HUES6 (cell line): Measurements from ENCODE around the gene CCNY.

ENCODE experiments used
- H3K27ac ChIP-seq: 2 replicates; pipeline ENCODE4 v1.7.0; 2013; ENCODE audit warnings: low read depth, mild to moderate bottlenecking, low read length, inconsistent platforms
- H3K27me3 ChIP-seq: 2 replicates; pipeline ENCODE4 v1.6.1; 2013; ENCODE audit warnings: low read length; ENCODE audit not compliant: control insufficient read depth, insufficient read depth
- H3K36me3 ChIP-seq: 2 replicates; pipeline ENCODE4 v1.6.1; 2013; ENCODE audit warnings: low read length; ENCODE audit not compliant: control insufficient read depth, insufficient read depth
- H3K4me1 ChIP-seq: 2 replicates; pipeline ENCODE4 v1.6.1; 2013; ENCODE audit warnings: low read length; ENCODE audit not compliant: control insufficient read depth, insufficient read depth
- H3K4me3 ChIP-seq: 2 replicates; pipeline ENCODE4 v1.5.1; 2013; ENCODE audit warnings: low read depth, low read length
- H3K9ac ChIP-seq: one replicate; pipeline ENCODE4 v1.6.1; 2013; ENCODE audit warnings: mild to moderate bottlenecking, low read length
- H3K9me3 ChIP-seq: 2 replicates; pipeline ENCODE4 v1.6.1; 2013; ENCODE audit warnings: low read depth, low read length; ENCODE audit not compliant: control insufficient read depth, insufficient read depth

Gene CCNY

GRCh38 chr10:35316218-35316967 lies 19.9 kb upstream of the CCNY start:
- Histone ChIP-seq H3K4me3 (no peak overlapping the region), H3K4me1 (no peaks in the 10 kb centered on the region), H3K27ac (no peak overlapping the region)

GRCh38 chr10:35318551-35318950 lies 17.8 kb upstream of the CCNY start:
- Histone ChIP-seq H3K4me1 (no peaks in the 10 kb centered on the region), H3K36me3 (peaks cover 6% of the 10 kb centered on the region), H3K27ac (no peak overlapping the region), H3K4me3 (no peak overlapping the region), H3K9ac (no peak overlapping the region), H3K9me3 (no peaks in the 10 kb centered on the region; the same call in 1 of the 2 replicates), H3K27me3 (no peaks in the 10 kb centered on the region)

More at GRCh38 chr10:35316218-35316967, 19.9 kb upstream of the CCNY start:
- Histone ChIP-seq H3K9me3 (no peaks in the 10 kb centered on the region; the same call in 1 of the 2 replicates), H3K9ac (no peak overlapping the region), H3K27me3 (no peaks in the 10 kb centered on the region), H3K36me3 (peaks cover 6% of the 10 kb centered on the region)

GRCh38 chr10:35320341-35320740 lies 16.0 kb upstream of the CCNY start:
- H3K4me1 ChIP-seq = no peaks in the 10 kb centered on the region
- no peaks in the 10 kb centered on the region for H3K9me3 ChIP-seq
- no peak overlapping the region for H3K4me3 ChIP-seq
- H3K36me3 ChIP-seq = peaks cover 3% of the 10 kb centered on the region; the same call in 1 of the 2 replicates
- H3K27ac ChIP-seq = no peak overlapping the region
- no peak overlapping the region for H3K9ac ChIP-seq
- no peaks in the 10 kb centered on the region for H3K27me3 ChIP-seq

GRCh38 chr10:35322636-35323035 lies 13.7 kb upstream of the CCNY start:
- H3K27ac ChIP-seq = no peak overlapping the region
- no peaks in the 10 kb centered on the region for H3K27me3 ChIP-seq
- no peak overlapping the region for H3K4me3 ChIP-seq
- no peak overlapping the region for H3K9ac ChIP-seq
- H3K9me3 ChIP-seq = no peaks in the 10 kb centered on the region
- no peaks in the 10 kb centered on the region for H3K36me3 ChIP-seq
- H3K4me1 ChIP-seq = no peaks in the 10 kb centered on the region; the same call in 1 of the 2 replicates

GRCh38 chr10:35324196-35324595 lies 12.1 kb upstream of the CCNY start:
- H3K9me3 ChIP-seq = no peaks in the 10 kb centered on the region
- H3K27me3 ChIP-seq = no peaks in the 10 kb centered on the region
- no peaks in the 10 kb centered on the region; the same call in 1 of the 2 replicates for H3K4me1 ChIP-seq
- H3K36me3 ChIP-seq = no peaks in the 10 kb centered on the region
- no peak overlapping the region for H3K27ac ChIP-seq
- no peak overlapping the region for H3K9ac ChIP-seq
- H3K4me3 ChIP-seq = no peak overlapping the region

GRCh38 chr10:35326466-35327235 lies 9.7 kb upstream of the CCNY start:
- no peaks in the 10 kb centered on the region for H3K9me3 ChIP-seq
- no peaks in the 10 kb centered on the region for H3K27me3 ChIP-seq
- no peak overlapping the region for H3K4me3 ChIP-seq
- peaks cover 9% of the 10 kb centered on the region for H3K4me1 ChIP-seq
- H3K27ac ChIP-seq = no peak overlapping the region
- H3K36me3 ChIP-seq = no peaks in the 10 kb centered on the region
- H3K9ac ChIP-seq = no peak overlapping the region

- no peak overlapping the region for H3K9ac ChIP-seq
- H3K27ac ChIP-seq = no peak overlapping the region
- H3K4me3 ChIP-seq = no peak overlapping the region
- H3K9me3 ChIP-seq = no peaks in the 10 kb centered on the region
- no peaks in the 10 kb centered on the region for H3K27me3 ChIP-seq
- peaks cover 9% of the 10 kb centered on the region for H3K4me1 ChIP-seq
- H3K36me3 ChIP-seq = no peaks in the 10 kb centered on the region
These were observed 8.4 kb upstream of the CCNY start for GRCh38 chr10:35327790-35328403.

GRCh38 chr10:35328404-35329037 lies 7.8 kb upstream of the CCNY start:
- Histone ChIP-seq H3K4me1 (peaks cover 9% of the 10 kb centered on the region), H3K27me3 (no peaks in the 10 kb centered on the region), H3K9ac (no peak overlapping the region), H3K4me3 (no peak overlapping the region), H3K9me3 (peaks cover 1% of the 10 kb centered on the region; the same call in 1 of the 2 replicates), H3K36me3 (peaks cover under 1% of the 10 kb centered on the region; the same call in 1 of the 2 replicates), H3K27ac (no peak overlapping the region)

- H3K9me3 ChIP-seq = peaks cover 10% of the 10 kb centered on the region; the same call in 1 of the 2 replicates
- no peaks in the 10 kb centered on the region for H3K27me3 ChIP-seq
- H3K27ac ChIP-seq = no peak overlapping the region
- no peak overlapping the region for H3K9ac ChIP-seq
- H3K4me1 ChIP-seq = peaks cover 9% of the 10 kb centered on the region
- H3K36me3 ChIP-seq = peaks cover 8% of the 10 kb centered on the region; the same call in 1 of the 2 replicates
- no peak overlapping the region for H3K4me3 ChIP-seq
These were observed 6.8 kb upstream of the CCNY start for GRCh38 chr10:35329520-35329919.

GRCh38 chr10:35331894-35332640 lies 4.2 kb upstream of the CCNY start:
- Histone ChIP-seq H3K4me3 (no peak overlapping the region), H3K27me3 (no peaks in the 10 kb centered on the region), H3K9me3 (peaks cover 10% of the 10 kb centered on the region; the same call in 1 of the 2 replicates), H3K27ac (no peak overlapping the region), H3K4me1 (peaks cover 14% of the 10 kb centered on the region), H3K9ac (no peak overlapping the region), H3K36me3 (peaks cover 8% of the 10 kb centered on the region; the same call in 1 of the 2 replicates)
